H9 (cell line): Measurements from ENCODE around the gene AKT1S1. TPM values are rescaled to one million over a fixed set of nuclear protein-coding genes. Genes with fewer than 3 reads are reported as not detected.

ENCODE experiments used
- DNase-seq: peaks from one replicate; pipeline ENCODE4 v3.0.0-alpha.2; 2017
- H2AFZ ChIP-seq: one replicate; pipeline ENCODE4 v1.6.1; 2013; ENCODE audit warnings: mild to moderate bottlenecking, low read length, control low read depth, moderate library complexity
- H2AK5ac ChIP-seq: 2 replicates; pipeline ENCODE4 v1.6.1; 2013; ENCODE audit warnings: low read length, control low read depth, mixed read lengths; ENCODE audit not compliant: insufficient read length
- H2BK120ac ChIP-seq: one replicate; pipeline ENCODE4 v1.6.1; 2013; ENCODE audit warnings: low read depth, mild to moderate bottlenecking, low read length, control low read depth, inconsistent platforms; ENCODE audit not compliant: poor library complexity, severe bottlenecking
- H2BK12ac ChIP-seq: 2 replicates; pipeline ENCODE4 v1.6.1; 2013; ENCODE audit warnings: low read length, control low read depth, mixed read lengths, low read depth; ENCODE audit not compliant: insufficient read length
- H2BK15ac ChIP-seq: 2 replicates; pipeline ENCODE4 v1.6.1; 2013; ENCODE audit warnings: low read depth, low read length, control low read depth
- H2BK20ac ChIP-seq: one replicate; pipeline ENCODE4 v1.6.1; 2013; ENCODE audit warnings: low read depth, mild to moderate bottlenecking, low read length, control low read depth, inconsistent platforms; ENCODE audit not compliant: poor library complexity, severe bottlenecking
- H2BK5ac ChIP-seq: 2 replicates; pipeline ENCODE4 v1.6.1; 2013; ENCODE audit warnings: low read length, control low read depth, mixed read lengths; ENCODE audit not compliant: insufficient read length
- H3K14ac ChIP-seq: 2 replicates; pipeline ENCODE4 v1.6.1; 2013; ENCODE audit warnings: low read length, control low read depth; ENCODE audit not compliant: insufficient read depth
- H3K18ac ChIP-seq: 2 replicates; pipeline ENCODE4 v1.6.1; 2013; ENCODE audit warnings: low read depth, mild to moderate bottlenecking, mixed read lengths, low read length, control low read depth; ENCODE audit not compliant: insufficient read length
- H3K23ac ChIP-seq: 2 replicates; pipeline ENCODE4 v1.6.1; 2013; ENCODE audit warnings: low read length, control low read depth, mixed read lengths, low read depth; ENCODE audit not compliant: insufficient read length
- H3K23me2 ChIP-seq: 2 replicates; pipeline ENCODE4 v1.6.1; 2013; ENCODE audit warnings: low read depth, mild to moderate bottlenecking, mixed read lengths, low read length, control low read depth; ENCODE audit not compliant: insufficient read length, poor library complexity, severe bottlenecking
- H3K27ac ChIP-seq: 2 replicates; pipeline ENCODE4 v1.5.1; 2013; ENCODE audit warnings: low read length, control low read depth, mixed read lengths, low read depth; ENCODE audit not compliant: insufficient read length
- H3K27me3 ChIP-seq: 2 replicates; pipeline ENCODE4 v1.6.1; 2013; ENCODE audit warnings: low read length, control low read depth, inconsistent platforms; ENCODE audit not compliant: insufficient read depth
- H3K4ac ChIP-seq: 2 replicates; pipeline ENCODE4 v1.6.1; 2013; ENCODE audit warnings: low read depth, mild to moderate bottlenecking, control low read depth, inconsistent platforms, low read length, moderate library complexity
- H3K4me1 ChIP-seq: 2 replicates; pipeline ENCODE4 v1.6.1; 2013; ENCODE audit warnings: low read length, control low read depth, inconsistent platforms; ENCODE audit not compliant: insufficient read depth
- H3K4me2 ChIP-seq: 2 replicates; pipeline ENCODE4 v1.6.1; 2013; ENCODE audit warnings: low read length, control low read depth, mixed read lengths; ENCODE audit not compliant: insufficient read length, insufficient read depth
- H3K56ac ChIP-seq: 2 replicates; pipeline ENCODE4 v1.6.1; 2013; ENCODE audit warnings: low read depth, mild to moderate bottlenecking, mixed read lengths, low read length, control low read depth; ENCODE audit not compliant: insufficient read length
- H3K79me1 ChIP-seq: 2 replicates; pipeline ENCODE4 v1.6.1; 2013; ENCODE audit warnings: low read depth, mild to moderate bottlenecking, moderate library complexity, low read length, control low read depth, inconsistent platforms; ENCODE audit not compliant: insufficient read depth, poor library complexity, severe bottlenecking
- H3K79me2 ChIP-seq: 2 replicates; pipeline ENCODE4 v1.6.1; 2013; ENCODE audit warnings: low read length, control low read depth, inconsistent platforms; ENCODE audit not compliant: insufficient read depth
- H3K9ac ChIP-seq: 2 replicates; pipeline ENCODE4 v1.6.1; 2013; ENCODE audit warnings: low read length, control low read depth, mixed read lengths; ENCODE audit not compliant: insufficient read length; ENCODE audit errors: extremely low read depth
- H3K9me3 ChIP-seq: one replicate; pipeline ENCODE4 v1.6.1; 2013; ENCODE audit warnings: low read depth, low read length, inconsistent platforms; ENCODE audit not compliant: control insufficient read depth
- H3T11ph ChIP-seq: one replicate; pipeline ENCODE4 v1.6.1; 2013; ENCODE audit warnings: mild to moderate bottlenecking, low read length, control low read depth, inconsistent platforms
- H4K20me1 ChIP-seq: one replicate; pipeline ENCODE4 v1.6.1; 2013; ENCODE audit not compliant: control insufficient read depth, insufficient read length, insufficient read depth
- H4K5ac ChIP-seq: 2 replicates; pipeline ENCODE4 v1.6.1; 2013; ENCODE audit warnings: low read depth, mild to moderate bottlenecking, mixed read lengths, low read length, control low read depth; ENCODE audit not compliant: insufficient read length
- H4K8ac ChIP-seq: replicated peaks from 2 replicates; pipeline ENCODE4 v1.6.1; 2013; ENCODE audit warnings: low read length, control low read depth, mixed read lengths, low read depth; ENCODE audit not compliant: insufficient read length
- H4K91ac ChIP-seq: 2 replicates; pipeline ENCODE4 v1.6.1; 2013; ENCODE audit warnings: low read depth, mild to moderate bottlenecking, moderate library complexity, mixed read lengths, low read length, control low read depth; ENCODE audit not compliant: insufficient read length
- H3K27ac Mint-ChIP-seq, 3 experiments: 2 replicates in 2 of 3; 3 replicates in 1 of 3; pipeline ENCODE4 v1.8.0; 2020 to 2021; ENCODE audit warnings: mixed read lengths in 3 of 3, mild to moderate bottlenecking in 1 of 3, moderate library complexity in 1 of 3
- H3K27me3 Mint-ChIP-seq: 2 replicates; pipeline ENCODE4 v1.8.0; 2021; ENCODE audit warnings: low read depth, mild to moderate bottlenecking, moderate library complexity, mixed read lengths
- H3K36me3 Mint-ChIP-seq, 3 experiments: 2 replicates in 2 of 3; 3 replicates in 1 of 3; pipeline ENCODE4 v1.8.0; 2020 to 2021; ENCODE audit warnings: low read depth in 3 of 3, mixed read lengths in 3 of 3; ENCODE audit not compliant: insufficient read depth in 1 of 3
- H3K4me1 Mint-ChIP-seq, 2 experiments: 2 replicates each; pipeline ENCODE4 v1.8.0; 2020; ENCODE audit warnings: mixed read lengths in 2 of 2
- H3K4me3 Mint-ChIP-seq, 2 experiments: 2 replicates in 1 of 2; 3 replicates in 1 of 2; pipeline ENCODE4 v1.8.0; 2020 to 2021; ENCODE audit warnings: mild to moderate bottlenecking in 2 of 2, mixed read lengths in 2 of 2, moderate library complexity in 1 of 2
- H3K9me3 Mint-ChIP-seq, 2 experiments: 2 replicates in 1 of 2; 3 replicates in 1 of 2; pipeline ENCODE4 v1.8.0; 2020; ENCODE audit warnings: mild to moderate bottlenecking in 2 of 2, mixed read lengths in 2 of 2, moderate library complexity in 1 of 2
- CTCF ChIP-seq: fragments of 200-600 bp; sonication (generic); conservative IDR thresholded peaks from 3 replicates; pipeline ENCODE4 v1.8.0; 2021; ENCODE audit warnings: antibody characterized with exemption, mild to moderate bottlenecking
- WGBS: extraction: QIAGEN DNeasy Blood & Tissue Kit; methylation state at CpG from one replicate; pipeline ENCODE4 v1.1.7; 2013; ENCODE audit warnings: missing lambda C conversion rate, low lambda C conversion rate, mixed read lengths; ENCODE audit not compliant: insufficient read length; ENCODE audit errors: extremely low coverage; 5-methylcytosine and 5-hydroxymethylcytosine counted together
- total RNA-seq: library from RNA; stranded (reverse); gene quantifications from 2 replicates; pipeline ENCODE4 v1.2.1, GENCODE V29; 2021

AKT1S1 gene
- total RNA-seq, 1 experiment from 2014 or later = 43.5 TPM

- Mint-ChIP-seq H3K27ac (peak overlapping the region; percentile 61 to 80 (median 72); a peak in 5 of 7 replicates), H3K4me1 (peaks cover 8 to 22% of the 10 kb centered on the region in 2 experiments), H3K27me3 (peaks cover 3% of the 10 kb centered on the region), H3K4me3 (no peak overlapping the region; a peak in 1 of 5 replicates), H3K9me3 (peaks cover 0 to 4% of the 10 kb centered on the region in 2 experiments; a peak in 1 of 5 replicates), H3K36me3 (peaks cover 30 to 88% (median 71%) of the 10 kb centered on the region in 3 experiments)
- Histone ChIP-seq H4K20me1 (peaks cover 3% of the 10 kb centered on the region), H2BK5ac (no peak overlapping the region), H3K9ac (no peak overlapping the region), H3K79me1 (peaks cover 2% of the 10 kb centered on the region), H2BK15ac (no peak overlapping the region), H3K23me2 (no peaks in the 10 kb centered on the region), H3K56ac (no peak overlapping the region), H3K14ac (no peak overlapping the region), H3K4me1 (no peaks in the 10 kb centered on the region), H3K18ac (no peak overlapping the region), H3K27ac (no peak overlapping the region), H4K91ac (no peak overlapping the region), H2BK20ac (no peak overlapping the region), H3K9me3 (no peaks in the 10 kb centered on the region), H3K79me2 (no peaks in the 10 kb centered on the region), H4K5ac (no peak overlapping the region), H4K8ac (no peak overlapping the region), H3K27me3 (no peaks in the 10 kb centered on the region), H3K4ac (no peak overlapping the region), H2AFZ (no peak overlapping the region), H2BK12ac (no peak overlapping the region), H2AK5ac (no peak overlapping the region), H3K23ac (no peak overlapping the region), H3K4me2 (no peak overlapping the region), H3T11ph (no peak overlapping the region), H2BK120ac (no peak overlapping the region)
- TF ChIP-seq CTCF = no peak
- WGBS = no CpG with 5 or more reads among the region's 22 CpGs
- DNase-seq = no peak
Observed at GRCh38 chr19:49859682-49860335, 17.3 kb downstream of the AKT1S1 start.
